ENCODE measurements around the gene CEP70.

DNA sequence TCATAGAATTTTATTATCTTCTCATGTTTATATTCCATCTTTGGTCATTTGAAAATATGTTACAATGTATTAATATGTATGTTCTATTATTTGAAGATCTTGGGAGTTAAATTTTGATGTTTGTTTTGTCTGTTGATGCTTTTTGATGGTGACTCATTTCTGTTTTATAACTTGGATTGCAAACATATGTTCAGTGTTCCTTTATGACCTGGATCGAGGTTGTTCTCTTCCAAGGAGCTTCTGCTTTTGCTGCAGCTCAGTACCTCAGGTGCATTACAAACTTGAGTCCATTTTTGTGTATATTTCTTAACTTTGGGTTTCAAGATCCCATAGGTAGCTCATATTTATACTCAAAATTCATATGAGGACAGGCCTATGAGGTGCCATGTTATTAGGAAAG, 122.6 kb downstream of the CEP70 start:
- no peak for TF ChIP-seq POLR2A (IDR thresholded peaks at IDR 0.05)
- TF ChIP-seq, protein P1, sequence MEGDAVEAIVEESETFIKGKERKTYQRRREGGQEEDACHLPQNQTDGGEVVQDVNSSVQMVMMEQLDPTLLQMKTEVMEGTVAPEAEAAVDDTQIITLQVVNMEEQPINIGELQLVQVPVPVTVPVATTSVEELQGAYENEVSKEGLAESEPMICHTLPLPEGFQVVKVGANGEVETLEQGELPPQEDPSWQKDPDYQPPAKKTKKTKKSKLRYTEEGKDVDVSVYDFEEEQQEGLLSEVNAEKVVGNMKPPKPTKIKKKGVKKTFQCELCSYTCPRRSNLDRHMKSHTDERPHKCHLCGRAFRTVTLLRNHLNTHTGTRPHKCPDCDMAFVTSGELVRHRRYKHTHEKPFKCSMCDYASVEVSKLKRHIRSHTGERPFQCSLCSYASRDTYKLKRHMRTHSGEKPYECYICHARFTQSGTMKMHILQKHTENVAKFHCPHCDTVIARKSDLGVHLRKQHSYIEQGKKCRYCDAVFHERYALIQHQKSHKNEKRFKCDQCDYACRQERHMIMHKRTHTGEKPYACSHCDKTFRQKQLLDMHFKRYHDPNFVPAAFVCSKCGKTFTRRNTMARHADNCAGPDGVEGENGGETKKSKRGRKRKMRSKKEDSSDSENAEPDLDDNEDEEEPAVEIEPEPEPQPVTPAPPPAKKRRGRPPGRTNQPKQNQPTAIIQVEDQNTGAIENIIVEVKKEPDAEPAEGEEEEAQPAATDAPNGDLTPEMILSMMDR (IDR thresholded peaks at IDR 0.05) = no peak
